HepG2 (cell line): ENCODE measurements around the gene CASKIN2. TPM values are rescaled to one million over a fixed set of nuclear protein-coding genes. Genes with fewer than 3 reads are reported as not detected.
A peak's percentile ranks its signal among the peaks of the same experiment; 100 is the strongest.

Experiments
- CC2D1A ChIP-seq: sonication (generic); formaldehyde crosslinking; IDR thresholded peaks from 2 replicates; pipeline ENCODE4 v1.8.1; 2023; ENCODE audit warnings: mild to moderate bottlenecking, missing genetic modification reagents
- HNRNPLL ChIP-seq: fragments of 200-400 bp; formaldehyde crosslinking; IDR thresholded peaks from 2 replicates; pipeline ENCODE4 v1.6.1; 2017; ENCODE audit warnings: mild to moderate bottlenecking, low read depth, low read length; ENCODE audit not compliant: poor library complexity, severe bottlenecking
- HOXA3 ChIP-seq: sonication (generic); formaldehyde crosslinking; IDR thresholded peaks from 2 replicates; pipeline ENCODE4 v1.5.0; 2020; ENCODE audit warnings: missing genetic modification reagents
- JUND ChIP-seq: sonication (generic); formaldehyde crosslinking; IDR thresholded peaks from 2 replicates; pipeline ENCODE4 v1.8.0; 2022; ENCODE audit warnings: mild to moderate bottlenecking, missing genetic modification reagents
- ZEB1 ChIP-seq: IDR thresholded peaks from 2 replicates; pipeline ENCODE4 v1.6.1; 2012; ENCODE audit warnings: mild to moderate bottlenecking, low read depth, inconsistent platforms; ENCODE audit not compliant: insufficient replicate concordance
- ZMAT3 ChIP-seq: sonication (generic); formaldehyde crosslinking; conservative IDR thresholded peaks from 2 replicates; pipeline ENCODE4 v1.7.0; 2021; ENCODE audit warnings: missing genetic modification reagents
- ZNF782 ChIP-seq: sonication (generic); formaldehyde crosslinking; IDR thresholded peaks from 2 replicates; pipeline ENCODE4 v1.4.0; 2020; ENCODE audit warnings: missing genetic modification reagents, mild to moderate bottlenecking, borderline replicate concordance
- polyA plus RNA-seq, 8 experiments: library from polyadenylated mRNA; depleted of rRNA in 3 of 8; stranded (reverse) in 7 of 8; unstranded in 1 of 8; fragments of >200 nt; fragmentation: Illumina TruSeq in 4 of 8; extraction: Trizol in 4 of 8; gene quantifications; 2 replicates each; pipeline versions ENCODE4 v1.2.1 to v1.2.3, GENCODE V29; 2011 to 2016; ENCODE audit warnings: low read depth in 4 of 8, missing spikeins in 1 of 8, mixed read lengths in 1 of 8; ENCODE audit not compliant: insufficient read depth in 1 of 8
- total RNA-seq, 5 experiments: library from RNA; depleted of rRNA; stranded (reverse); fragments of >200 nt; fragmentation: Illumina TruSeq; extraction: Trizol; gene quantifications; 2 replicates each; pipeline ENCODE4 v1.2.3, GENCODE V29; 2016; ENCODE audit warnings: low read depth in 1 of 5
- TF ChIP-seq, protein P1 (sequence below): sonication (generic); formaldehyde crosslinking; IDR thresholded peaks from 2 replicates; pipeline ENCODE4 v1.4.0; 2020; ENCODE audit warnings: mild to moderate bottlenecking, missing genetic modification reagents
- TF ChIP-seq, protein P2 (sequence below): sonication (generic); formaldehyde crosslinking; IDR thresholded peaks from 2 replicates; pipeline ENCODE4 v1.9.0; 2022; ENCODE audit warnings: missing genetic modification reagents, mild to moderate bottlenecking, borderline replicate concordance
- TF ChIP-seq, protein P3 (sequence below): IDR thresholded peaks from 2 replicates; pipeline ENCODE4 v1.6.1; 2016; ENCODE audit warnings: missing biosample characterization, missing genetic modification reagents, low read depth
- TF ChIP-seq, protein P4 (sequence below): sonication (generic); formaldehyde crosslinking; IDR thresholded peaks from 2 replicates; pipeline ENCODE4 v1.4.0; 2020; ENCODE audit warnings: mild to moderate bottlenecking, missing genetic modification reagents, borderline replicate concordance
- TF ChIP-seq, protein P5 (sequence below): sonication (generic); formaldehyde crosslinking; conservative IDR thresholded peaks from 2 replicates; pipeline ENCODE4 v1.8.0; 2022; ENCODE audit warnings: missing genetic modification reagents
- TF ChIP-seq, protein P6 (sequence below): sonication (generic); formaldehyde crosslinking; IDR thresholded peaks from 2 replicates; pipeline ENCODE4 v1.4.0; 2020; ENCODE audit warnings: missing genetic modification reagents, low read depth, mild to moderate bottlenecking, borderline replicate concordance
- TF ChIP-seq, protein P7 (sequence below), 2 experiments: fragments of 450-650 bp in 1 of 2; sonication (generic) in 1 of 2; formaldehyde crosslinking; IDR thresholded peaks; 2 replicates each; pipeline versions ENCODE4 v1.5.0 to v1.8.0; 2020 to 2022; ENCODE audit warnings: mild to moderate bottlenecking in 1 of 2, missing genetic modification reagents in 1 of 2

CASKIN2 gene
- total and polyA plus RNA-seq, 2 of the 13 experiments (the other 11 are each of a cell fraction or from before 2014, with no cell fraction given): 5.2 to 7.8 TPM

DNA sequence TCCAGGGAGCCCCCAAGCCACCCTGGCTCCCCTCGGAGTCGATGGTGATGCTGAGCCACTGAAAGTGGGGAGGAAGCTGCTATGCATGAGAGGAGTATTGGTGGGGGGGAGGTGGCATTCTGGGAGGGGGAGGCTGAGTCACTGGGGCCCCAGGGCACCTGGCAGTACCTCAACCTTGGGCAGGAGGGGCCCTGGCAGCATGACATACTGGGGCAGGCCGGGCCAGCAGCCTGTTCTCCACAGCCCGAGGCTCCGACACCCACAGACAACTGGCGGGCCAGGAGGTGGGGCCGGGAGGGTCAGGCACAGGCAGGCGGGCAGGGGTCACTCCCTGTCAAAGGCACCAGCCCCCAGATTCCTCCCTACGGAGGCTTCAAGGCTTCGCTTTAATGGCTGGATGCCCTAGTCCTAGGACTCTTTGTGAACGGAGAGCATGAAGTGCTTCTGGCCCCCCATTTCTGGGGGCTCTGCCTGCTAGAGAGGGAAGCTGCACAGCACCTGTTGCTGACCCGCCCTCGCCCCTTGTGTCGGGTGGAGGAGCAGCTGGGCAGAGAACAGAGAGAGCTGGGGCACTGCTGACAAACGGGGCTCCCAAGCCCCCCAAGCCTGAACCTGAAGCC, 928 bp downstream of the CASKIN2 start (continued):
- TF ChIP-seq, protein P1, sequence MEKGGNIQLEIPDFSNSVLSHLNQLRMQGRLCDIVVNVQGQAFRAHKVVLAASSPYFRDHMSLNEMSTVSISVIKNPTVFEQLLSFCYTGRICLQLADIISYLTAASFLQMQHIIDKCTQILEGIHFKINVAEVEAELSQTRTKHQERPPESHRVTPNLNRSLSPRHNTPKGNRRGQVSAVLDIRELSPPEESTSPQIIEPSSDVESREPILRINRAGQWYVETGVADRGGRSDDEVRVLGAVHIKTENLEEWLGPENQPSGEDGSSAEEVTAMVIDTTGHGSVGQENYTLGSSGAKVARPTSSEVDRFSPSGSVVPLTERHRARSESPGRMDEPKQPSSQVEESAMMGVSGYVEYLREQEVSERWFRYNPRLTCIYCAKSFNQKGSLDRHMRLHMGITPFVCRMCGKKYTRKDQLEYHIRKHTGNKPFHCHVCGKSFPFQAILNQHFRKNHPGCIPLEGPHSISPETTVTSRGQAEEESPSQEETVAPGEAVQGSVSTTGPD (CRISPR knock-in tag): peak; percentile 24; the same call in 1 of the 2 replicates
- TF ChIP-seq ZNF782 (CRISPR knock-in tag) (peak; percentile 47; the same call in 1 of the 2 replicates), HOXA3 (CRISPR knock-in tag) (0 out of 2 replicates have a peak, but pooled peaks have one; percentile 46), ZEB1 (peak; percentile 23), HNRNPLL (peak; percentile 18), CC2D1A (0 out of 2 replicates have a peak, but pooled peaks have one; percentile 27), JUND (no peak), ZMAT3 (CRISPR knock-in tag) (no peak)
- TF ChIP-seq, protein P2, sequence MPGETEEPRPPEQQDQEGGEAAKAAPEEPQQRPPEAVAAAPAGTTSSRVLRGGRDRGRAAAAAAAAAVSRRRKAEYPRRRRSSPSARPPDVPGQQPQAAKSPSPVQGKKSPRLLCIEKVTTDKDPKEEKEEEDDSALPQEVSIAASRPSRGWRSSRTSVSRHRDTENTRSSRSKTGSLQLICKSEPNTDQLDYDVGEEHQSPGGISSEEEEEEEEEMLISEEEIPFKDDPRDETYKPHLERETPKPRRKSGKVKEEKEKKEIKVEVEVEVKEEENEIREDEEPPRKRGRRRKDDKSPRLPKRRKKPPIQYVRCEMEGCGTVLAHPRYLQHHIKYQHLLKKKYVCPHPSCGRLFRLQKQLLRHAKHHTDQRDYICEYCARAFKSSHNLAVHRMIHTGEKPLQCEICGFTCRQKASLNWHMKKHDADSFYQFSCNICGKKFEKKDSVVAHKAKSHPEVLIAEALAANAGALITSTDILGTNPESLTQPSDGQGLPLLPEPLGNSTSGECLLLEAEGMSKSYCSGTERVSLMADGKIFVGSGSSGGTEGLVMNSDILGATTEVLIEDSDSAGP: no peak
- TF ChIP-seq, protein P3, sequence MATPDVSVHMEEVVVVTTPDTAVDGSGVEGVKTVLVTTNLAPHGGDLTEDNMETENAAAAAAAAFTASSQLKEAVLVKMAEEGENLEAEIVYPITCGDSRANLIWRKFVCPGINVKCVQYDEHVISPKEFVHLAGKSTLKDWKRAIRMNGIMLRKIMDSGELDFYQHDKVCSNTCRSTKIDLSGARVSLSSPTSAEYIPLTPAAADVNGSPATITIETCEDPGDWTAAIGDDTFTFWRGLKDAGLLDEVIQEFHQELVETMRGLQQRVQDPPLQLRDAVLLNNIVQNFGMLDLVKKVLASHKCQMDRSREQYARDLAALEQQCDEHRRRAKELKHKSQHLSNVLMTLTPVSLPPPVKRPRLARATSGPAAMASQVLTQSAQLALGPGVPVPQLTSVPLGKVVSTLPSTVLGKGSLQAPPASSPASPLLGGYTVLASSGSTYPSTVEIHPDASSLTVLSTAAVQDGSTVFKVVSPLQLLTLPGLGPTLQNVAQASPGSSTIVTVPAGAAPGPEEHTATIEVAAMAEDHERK (CRISPR knock-in tag): no peak
- TF ChIP-seq, protein P4, sequence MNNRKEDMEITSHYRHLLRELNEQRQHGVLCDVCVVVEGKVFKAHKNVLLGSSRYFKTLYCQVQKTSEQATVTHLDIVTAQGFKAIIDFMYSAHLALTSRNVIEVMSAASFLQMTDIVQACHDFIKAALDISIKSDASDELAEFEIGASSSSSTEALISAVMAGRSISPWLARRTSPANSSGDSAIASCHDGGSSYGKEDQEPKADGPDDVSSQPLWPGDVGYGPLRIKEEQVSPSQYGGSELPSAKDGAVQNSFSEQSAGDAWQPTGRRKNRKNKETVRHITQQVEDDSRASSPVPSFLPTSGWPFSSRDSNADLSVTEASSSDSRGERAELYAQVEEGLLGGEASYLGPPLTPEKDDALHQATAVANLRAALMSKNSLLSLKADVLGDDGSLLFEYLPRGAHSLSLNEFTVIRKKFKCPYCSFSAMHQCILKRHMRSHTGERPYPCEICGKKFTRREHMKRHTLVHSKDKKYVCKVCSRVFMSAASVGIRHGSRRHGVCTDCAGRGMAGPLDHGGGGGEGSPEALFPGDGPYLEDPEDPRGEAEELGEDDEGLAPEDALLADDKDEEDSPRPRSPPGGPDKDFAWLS (CRISPR knock-in tag): 0 out of 2 replicates have a peak, but pooled peaks have one; percentile 57
- TF ChIP-seq, protein P5, sequence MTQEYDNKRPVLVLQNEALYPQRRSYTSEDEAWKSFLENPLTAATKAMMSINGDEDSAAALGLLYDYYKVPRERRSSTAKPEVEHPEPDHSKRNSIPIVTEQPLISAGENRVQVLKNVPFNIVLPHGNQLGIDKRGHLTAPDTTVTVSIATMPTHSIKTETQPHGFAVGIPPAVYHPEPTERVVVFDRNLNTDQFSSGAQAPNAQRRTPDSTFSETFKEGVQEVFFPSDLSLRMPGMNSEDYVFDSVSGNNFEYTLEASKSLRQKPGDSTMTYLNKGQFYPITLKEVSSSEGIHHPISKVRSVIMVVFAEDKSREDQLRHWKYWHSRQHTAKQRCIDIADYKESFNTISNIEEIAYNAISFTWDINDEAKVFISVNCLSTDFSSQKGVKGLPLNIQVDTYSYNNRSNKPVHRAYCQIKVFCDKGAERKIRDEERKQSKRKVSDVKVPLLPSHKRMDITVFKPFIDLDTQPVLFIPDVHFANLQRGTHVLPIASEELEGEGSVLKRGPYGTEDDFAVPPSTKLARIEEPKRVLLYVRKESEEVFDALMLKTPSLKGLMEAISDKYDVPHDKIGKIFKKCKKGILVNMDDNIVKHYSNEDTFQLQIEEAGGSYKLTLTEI (CRISPR knock-in tag): no peak
- TF ChIP-seq, protein P6, sequence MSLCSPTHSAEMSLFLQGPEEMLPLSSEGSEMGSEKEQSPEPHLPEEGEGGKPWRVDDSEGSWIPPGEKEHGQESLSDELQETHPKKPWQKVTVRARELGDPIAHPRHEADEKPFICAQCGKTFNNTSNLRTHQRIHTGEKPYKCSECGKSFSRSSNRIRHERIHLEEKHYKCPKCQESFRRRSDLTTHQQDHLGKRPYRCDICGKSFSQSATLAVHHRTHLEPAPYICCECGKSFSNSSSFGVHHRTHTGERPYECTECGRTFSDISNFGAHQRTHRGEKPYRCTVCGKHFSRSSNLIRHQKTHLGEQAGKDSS (CRISPR knock-in tag): peak; percentile 11; the same call in 1 of the 2 replicates
- TF ChIP-seq, protein P7, sequence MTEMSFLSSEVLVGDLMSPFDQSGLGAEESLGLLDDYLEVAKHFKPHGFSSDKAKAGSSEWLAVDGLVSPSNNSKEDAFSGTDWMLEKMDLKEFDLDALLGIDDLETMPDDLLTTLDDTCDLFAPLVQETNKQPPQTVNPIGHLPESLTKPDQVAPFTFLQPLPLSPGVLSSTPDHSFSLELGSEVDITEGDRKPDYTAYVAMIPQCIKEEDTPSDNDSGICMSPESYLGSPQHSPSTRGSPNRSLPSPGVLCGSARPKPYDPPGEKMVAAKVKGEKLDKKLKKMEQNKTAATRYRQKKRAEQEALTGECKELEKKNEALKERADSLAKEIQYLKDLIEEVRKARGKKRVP (CRISPR knock-in tag; IDR thresholded peaks at IDR 0.05): no peak
